Caco-2 (cell line): ENCODE measurements around the gene XPOT. TPM values are rescaled to one million over a fixed set of nuclear protein-coding genes. Genes with fewer than 3 reads are reported as not detected.

ENCODE experiments used
- BruUV-seq: library from RNA; stranded (reverse); fragments of 400-500 nt; replicated peaks from 2 replicates; lab custom pipeline; 2021; lab: Mats Ljungman, UMichigan
- CTCF ChIA-PET: fragments of 300-600 bp; sonication (Branson Sonifier 250); formaldehyde crosslinking; loops from one replicate; lab custom pipeline; 2022; ENCODE audit warnings: antibody characterized with exemption; lab: Charles Lee
- POLR2A ChIA-PET: fragments of 300-600 bp; sonication (Branson Sonifier 250); formaldehyde crosslinking; loops from one replicate; lab custom pipeline; 2022; ENCODE audit warnings: antibody characterized with exemption; lab: Charles Lee
- DNase-seq, 2 experiments: peaks; one replicate each; pipeline versions ENCODE4 v3.0.0 to v3.0.0-alpha.2; 2020 to 2022
- H3K27me3 ChIP-seq: replicated peaks from 2 replicates; pipeline ENCODE4 v1.6.0; 2011; ENCODE audit warnings: low read length; ENCODE audit not compliant: control insufficient read depth, insufficient read depth
- H3K36me3 ChIP-seq: 2 replicates; pipeline ENCODE4 v1.5.1; 2011; ENCODE audit warnings: low read length; ENCODE audit not compliant: control insufficient read depth, insufficient read depth
- H3K4me1 ChIP-seq: fragments of 250-450 bp; sonication (Bioruptor Pico); 2 replicates; pipeline ENCODE4 v1.5.1; 2020; ENCODE audit warnings: mild to moderate bottlenecking
- H3K4me3 ChIP-seq: 2 replicates; pipeline ENCODE4 v1.5.1; 2011; ENCODE audit warnings: low read depth, mild to moderate bottlenecking, control low read depth, low read length
- H3K9me3 ChIP-seq: fragments of 250-450 bp; sonication (Bioruptor Pico); 2 replicates; pipeline ENCODE4 v1.5.1; 2020; ENCODE audit warnings: mild to moderate bottlenecking, moderate library complexity
- H3K27ac Mint-ChIP-seq: one replicate; pipeline ENCODE4 v1.8.0; 2022; ENCODE audit warnings: mixed read lengths; ENCODE audit not compliant: unreplicated experiment
- H3K27me3 Mint-ChIP-seq: one replicate; pipeline ENCODE4 v1.8.0; 2022; ENCODE audit warnings: mixed read lengths; ENCODE audit not compliant: insufficient read depth, unreplicated experiment
- H3K36me3 Mint-ChIP-seq: one replicate; pipeline ENCODE4 v1.8.0; 2022; ENCODE audit warnings: mild to moderate bottlenecking, mixed read lengths; ENCODE audit not compliant: insufficient read depth, unreplicated experiment
- H3K4me1 Mint-ChIP-seq: one replicate; pipeline ENCODE4 v1.8.0; 2022; ENCODE audit warnings: low read depth, mixed read lengths; ENCODE audit not compliant: unreplicated experiment
- H3K4me3 Mint-ChIP-seq: one replicate; pipeline ENCODE4 v1.8.0; 2022; ENCODE audit warnings: mild to moderate bottlenecking, moderate library complexity, mixed read lengths; ENCODE audit not compliant: unreplicated experiment
- H3K9me3 Mint-ChIP-seq: one replicate; pipeline ENCODE4 v1.8.0; 2022; ENCODE audit warnings: mixed read lengths; ENCODE audit not compliant: unreplicated experiment
- intact Hi-C: fragments of 100-400 bp; cut with micrococcal nuclease; formaldehyde crosslinking; loops from one replicate; pipeline ENCODE4 v1.10.0; 2022; ENCODE audit not compliant: unreplicated experiment
- total RNA-seq: library from RNA; stranded (reverse); gene quantifications from 2 replicates; pipeline ENCODE4 v1.2.3, GENCODE V29; 2022
- TF ChIP-seq, protein P1 (sequence below), 2 experiments: fragments of 200-600 bp in 1 of 2; IDR thresholded peaks; 1 replicate in 1 of 2; 2 replicates in 1 of 2; pipeline versions ENCODE4 v1.5.1 to v1.8.0; 2011 to 2022; ENCODE audit warnings: antibody characterized with exemption in 1 of 2, control low read depth in 1 of 2, inconsistent platforms in 1 of 2, low read depth in 1 of 2, low read length in 1 of 2, mild to moderate bottlenecking in 1 of 2, moderate library complexity in 1 of 2; ENCODE audit not compliant: insufficient read depth in 1 of 2, severe bottlenecking in 1 of 2, unreplicated experiment in 1 of 2

The XPOT gene
- total RNA-seq, 1 experiment from 2014 or later = 174 TPM

DNA sequence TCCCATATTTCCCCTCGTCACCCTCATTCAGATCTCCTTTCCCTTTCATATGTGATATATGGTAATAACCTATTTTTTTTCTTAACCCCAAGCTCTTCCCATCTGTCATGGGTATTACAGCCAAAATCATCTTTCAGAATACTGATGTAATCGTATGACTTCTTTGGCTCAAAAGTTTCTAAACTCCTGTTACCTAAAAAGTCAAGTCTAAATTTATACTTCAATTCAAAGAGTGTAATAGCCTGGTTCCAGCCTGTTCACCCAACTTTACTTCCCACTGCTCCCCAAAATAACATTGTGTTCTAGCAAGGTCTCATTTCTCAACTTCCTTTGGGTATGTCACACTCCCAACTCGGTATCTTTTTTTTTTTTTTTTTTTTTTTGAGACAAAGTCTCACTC, 96.2 kb downstream of the XPOT start:
- no peak overlapping the region for H3K4me3 Mint-ChIP-seq
- ChIA-PET CTCF (no interaction called here), POLR2A (no interaction called here)
- H3K27me3 Mint-ChIP-seq = no peaks in the 10 kb centered on the region
- H3K36me3 ChIP-seq = no peaks in the 10 kb centered on the region; the same call in 1 of the 2 replicates
- intact Hi-C loops = no loop called here
- H3K4me3 ChIP-seq = no peak overlapping the region
- H3K27ac Mint-ChIP-seq = no peak overlapping the region
- TF ChIP-seq, protein P1, sequence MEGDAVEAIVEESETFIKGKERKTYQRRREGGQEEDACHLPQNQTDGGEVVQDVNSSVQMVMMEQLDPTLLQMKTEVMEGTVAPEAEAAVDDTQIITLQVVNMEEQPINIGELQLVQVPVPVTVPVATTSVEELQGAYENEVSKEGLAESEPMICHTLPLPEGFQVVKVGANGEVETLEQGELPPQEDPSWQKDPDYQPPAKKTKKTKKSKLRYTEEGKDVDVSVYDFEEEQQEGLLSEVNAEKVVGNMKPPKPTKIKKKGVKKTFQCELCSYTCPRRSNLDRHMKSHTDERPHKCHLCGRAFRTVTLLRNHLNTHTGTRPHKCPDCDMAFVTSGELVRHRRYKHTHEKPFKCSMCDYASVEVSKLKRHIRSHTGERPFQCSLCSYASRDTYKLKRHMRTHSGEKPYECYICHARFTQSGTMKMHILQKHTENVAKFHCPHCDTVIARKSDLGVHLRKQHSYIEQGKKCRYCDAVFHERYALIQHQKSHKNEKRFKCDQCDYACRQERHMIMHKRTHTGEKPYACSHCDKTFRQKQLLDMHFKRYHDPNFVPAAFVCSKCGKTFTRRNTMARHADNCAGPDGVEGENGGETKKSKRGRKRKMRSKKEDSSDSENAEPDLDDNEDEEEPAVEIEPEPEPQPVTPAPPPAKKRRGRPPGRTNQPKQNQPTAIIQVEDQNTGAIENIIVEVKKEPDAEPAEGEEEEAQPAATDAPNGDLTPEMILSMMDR (IDR thresholded peaks at IDR 0.05; ENCODE audit: insufficient read depth in 1 of 2, low read depth in 1 of 2, low read length in 1 of 2, severe bottlenecking in 1 of 2, unreplicated experiment in 1 of 2) = no peak
- no peaks in the 10 kb centered on the region for H3K4me1 Mint-ChIP-seq
- H3K36me3 Mint-ChIP-seq = peaks cover 36% of the 10 kb centered on the region
- no TSS peak for BruUV-seq
- no peaks in the 10 kb centered on the region for H3K27me3 ChIP-seq
- no peaks in the 10 kb centered on the region for H3K9me3 ChIP-seq
- H3K4me1 ChIP-seq = no peaks in the 10 kb centered on the region
- DNase-seq = no peak
- H3K9me3 Mint-ChIP-seq = no peaks in the 10 kb centered on the region

Other genes starting within 250 kb of the XPOT start
- 8.2 and 8.6 TPM in 2 replicates for gene KICS2, start 182.1 kb upstream of the XPOT start, total RNA-seq
- 9.3 and 11.0 TPM in 2 replicates for gene C12orf56, start 13.6 kb upstream of the XPOT start, total RNA-seq
- 21.6 and 23.2 TPM in 2 replicates for gene TBK1, start 47.7 kb downstream of the XPOT start, total RNA-seq
- gene RASSF3, start 206.1 kb downstream of the XPOT start, total RNA-seq = 22.6 and 25.7 TPM in 2 replicates